Measurements from ENCODE around the gene ACTC1.

Gene ACTC1

GRCh38 chr15:34799149-34800101 is 4.1 kb upstream of the ACTC1 start:
- no peak for DNase-seq

GRCh38 chr15:34796847-34797435 is 1.6 kb upstream of the ACTC1 start:
- DNase-seq, result no peak

GRCh38 chr15:34794590-34795206 is 651 bp downstream of the ACTC1 start:
- no peak for DNase-seq

- DNase-seq, result no peak
Measured at GRCh38 chr15:34793901-34794300, 1.4 kb downstream of the ACTC1 start.

GRCh38 chr15:34793071-34793470 is 2.3 kb downstream of the ACTC1 start:
- no peak for DNase-seq

- no peak for DNase-seq
Measured at GRCh38 chr15:34791701-34792100, 3.6 kb downstream of the ACTC1 start.

GRCh38 chr15:34790121-34790520 is 5.2 kb downstream of the ACTC1 start:
- DNase-seq, result no peak

- no peak for DNase-seq
Measured at GRCh38 chr15:34789326-34789725, 6.0 kb downstream of the ACTC1 start.

GRCh38 chr15:34786206-34786605 is 9.1 kb downstream of the ACTC1 start:
- no peak for DNase-seq

- no peak for DNase-seq
Measured at GRCh38 chr15:34783991-34784390, 11.4 kb downstream of the ACTC1 start.

GRCh38 chr15:34783431-34783830 is 11.9 kb downstream of the ACTC1 start:
- no peak for DNase-seq

- no peak for DNase-seq
Measured at GRCh38 chr15:34782901-34783300, 12.4 kb downstream of the ACTC1 start.

- DNase-seq, result no peak
Measured at GRCh38 chr15:34780725-34781124, 14.6 kb downstream of the ACTC1 start.

- DNase-seq, result no peak
Measured at GRCh38 chr15:34776606-34777105, 18.7 kb downstream of the ACTC1 start.

- no peak for DNase-seq
Measured at GRCh38 chr15:34773917-34774316, 21.4 kb downstream of the ACTC1 start.

- no peak for DNase-seq
Measured at GRCh38 chr15:34773013-34773412, 22.3 kb downstream of the ACTC1 start.

- DNase-seq, result no peak
Measured at GRCh38 chr15:34772312-34772711, 23.0 kb downstream of the ACTC1 start.

GRCh38 chr15:34769711-34770110 is 25.6 kb downstream of the ACTC1 start:
- DNase-seq, result no peak

- DNase-seq, result no peak
Measured at GRCh38 chr15:34768530-34768929, 26.8 kb downstream of the ACTC1 start.

GRCh38 chr15:34765741-34766140 is 29.6 kb downstream of the ACTC1 start:
- no peak for DNase-seq

GRCh38 chr15:34760909-34761308 is 34.4 kb downstream of the ACTC1 start:
- no peak for DNase-seq

GRCh38 chr15:34759992-34760391 is 35.4 kb downstream of the ACTC1 start:
- no peak for DNase-seq

- DNase-seq, result no peak
Measured at GRCh38 chr15:34759347-34759746, 36.0 kb downstream of the ACTC1 start.

GRCh38 chr15:34757262-34757661 is 38.1 kb downstream of the ACTC1 start:
- DNase-seq, result no peak

Data from stimulated activated CD4-positive, alpha-beta T cell treated with anti-CD3 and anti-CD28 coated beads, Interleukin-12 subunit alpha, Interleukin-12 subunit beta, amount 100 ng/mL, for 4 hours (primary cell).